Activated CD4-positive, alpha-beta memory T cell treated with anti-CD3 and anti-CD28 coated beads, Interleukin-2, amount 10 ng/mL, durations not matched to agents 7 days and 5 days (primary cell): ENCODE measurements around the gene TMC8. TPM values are rescaled to one million over a fixed set of nuclear protein-coding genes. Genes with fewer than 3 reads are reported as not detected.
"Not testable (repeated sequence)": the region's sequence is repeated elsewhere in the genome, so short reads cannot be mapped to it uniquely, and the experiment has no call there.

Experiments used
- CTCF ChIA-PET: fragments of 350-600 bp; sonication (Branson Sonifier 250); formaldehyde crosslinking; loops from one replicate; lab custom pipeline; 2021; ENCODE audit warnings: antibody characterized with exemption, inconsistent platforms; lab: Charles Lee
- POLR2A ChIA-PET: fragments of 350-600 bp; sonication (Branson Sonifier 250); formaldehyde crosslinking; loops from one replicate; lab custom pipeline; 2021; ENCODE audit warnings: antibody characterized with exemption; lab: Charles Lee
- DNase-seq: peaks from one replicate; pipeline ENCODE4 v3.0.0-alpha.2; 2020
- H3K27ac Mint-ChIP-seq: one replicate; pipeline ENCODE4 v1.8.0; 2021; ENCODE audit warnings: mild to moderate bottlenecking, mixed read lengths
- H3K27me3 Mint-ChIP-seq: one replicate; pipeline ENCODE4 v1.8.0; 2021; ENCODE audit warnings: mixed read lengths
- H3K36me3 Mint-ChIP-seq: one replicate; pipeline ENCODE4 v1.8.0; 2021; ENCODE audit warnings: low read depth, mixed read lengths
- H3K4me1 Mint-ChIP-seq: one replicate; pipeline ENCODE4 v1.8.0; 2021; ENCODE audit warnings: mixed read lengths
- H3K4me3 Mint-ChIP-seq: one replicate; pipeline ENCODE4 v1.8.0; 2021; ENCODE audit warnings: mild to moderate bottlenecking, mixed read lengths
- H3K9me3 Mint-ChIP-seq: one replicate; pipeline ENCODE4 v1.8.0; 2021; ENCODE audit warnings: mixed read lengths
- total RNA-seq, 2 experiments: library from RNA; stranded (reverse); gene quantifications; one replicate each; pipeline ENCODE4 v1.2.3, GENCODE V29; 2021

The TMC8 gene
- total RNA-seq = 100 to 1,000 TPM; 316 to 334 TPM

GRCh38 chr17:78130437-78131101, at the start of gene TMC8:
TSS of gene TMC8 (plus strand) at chr17:78130771. CDS start at chr17:78131589, 818 bp downstream.
- Mint-ChIP-seq H3K4me1 (peaks cover 52% of the 10 kb centered on the region), H3K27me3 (no peaks in the 10 kb centered on the region), H3K4me3 (peak within 1 kb of the TSS; percentile 87), H3K36me3 (peaks cover 65% of the 10 kb centered on the region), H3K27ac (peak within 1 kb of the TSS; percentile 100), H3K9me3 (no peaks in the 10 kb centered on the region)
- ChIA-PET POLR2A (interaction anchor here (0.9 to 16.9 kb wide), 9 partner anchors 8 to 253 kb away, joined by 3 to 332 read pairs (median 8); partner anchors contain the start of genes AFMID, SYNGR2 and TK1), CTCF (interaction anchor here (0.8 to 2.2 kb wide), 6 partner anchors 10 to 46 kb away, joined by 3 to 10 read pairs (median 4); partner anchors contain the start of gene SYNGR2)
- peak; percentile 90 for DNase-seq

GRCh38 chr17:78081551-78081950, 49.0 kb upstream of the TMC8 start:
- CTCF ChIA-PET = interaction anchor here (0.9 kb wide), 1 partner anchor 62 kb away, joined by 3 read pairs; no protein-coding TSS in a partner anchor
- Mint-ChIP-seq H3K4me1 (peaks cover 17% of the 10 kb centered on the region), H3K27ac (no peak overlapping the region)

GRCh38 chr17:78082355-78082872, 48.2 kb upstream of the TMC8 start:
- POLR2A ChIA-PET, H3K27me3 Mint-ChIP-seq, DNase-seq, H3K27ac Mint-ChIP-seq, H3K4me3 Mint-ChIP-seq, H3K9me3 Mint-ChIP-seq: not testable (repeated sequence)
- Mint-ChIP-seq H3K36me3 (peaks cover 20% of the 10 kb centered on the region), H3K4me1 (peaks cover 17% of the 10 kb centered on the region)
- CTCF ChIA-PET = interaction anchor here (0.9 kb wide), 1 partner anchor 63 kb away, joined by 3 read pairs; no protein-coding TSS in a partner anchor

More at GRCh38 chr17:78081551-78081950, 49.0 kb upstream of the TMC8 start:
- no peaks in the 10 kb centered on the region for H3K27me3 Mint-ChIP-seq
- no peak for DNase-seq
- H3K36me3 Mint-ChIP-seq = peaks cover 21% of the 10 kb centered on the region
- POLR2A ChIA-PET = no interaction called here
- H3K4me3 Mint-ChIP-seq = no peak overlapping the region
- H3K9me3 Mint-ChIP-seq = no peaks in the 10 kb centered on the region

- Mint-ChIP-seq H3K27me3 (no peaks in the 10 kb centered on the region), H3K4me3 (no peak overlapping the region), H3K27ac (no peak overlapping the region), H3K9me3 (no peaks in the 10 kb centered on the region), H3K36me3 (peaks cover 15% of the 10 kb centered on the region), H3K4me1 (peaks cover 17% of the 10 kb centered on the region)
- ChIA-PET CTCF (interaction anchor here (2.7 to 3.0 kb wide), 2 partner anchors 51 to 63 kb away, joined by 12 to 35 read pairs; no protein-coding TSS in a partner anchor), POLR2A (no interaction called here)
- DNase-seq = no peak
Observed at GRCh38 chr17:78082988-78083387, 47.6 kb upstream of the TMC8 start.

- CTCF ChIA-PET = interaction anchor here (0.6 to 1.1 kb wide), 2 partner anchors 90 to 243 kb away, joined by 3 read pairs; no protein-coding TSS in a partner anchor
- POLR2A ChIA-PET = no interaction called here
- Mint-ChIP-seq H3K4me1 (peaks cover 17% of the 10 kb centered on the region), H3K4me3 (no peak overlapping the region), H3K36me3 (peaks cover 21% of the 10 kb centered on the region), H3K9me3 (no peaks in the 10 kb centered on the region), H3K27me3 (no peaks in the 10 kb centered on the region), H3K27ac (no peak overlapping the region)
- DNase-seq = no peak
Observed at GRCh38 chr17:78086740-78087139, 43.8 kb upstream of the TMC8 start.

GRCh38 chr17:78088529-78088928, 42.0 kb upstream of the TMC8 start:
- H3K4me3 Mint-ChIP-seq = no peak overlapping the region
- no peaks in the 10 kb centered on the region for H3K27me3 Mint-ChIP-seq
- H3K4me1 Mint-ChIP-seq = peaks cover 1% of the 10 kb centered on the region
- no peak overlapping the region for H3K27ac Mint-ChIP-seq
- ChIA-PET POLR2A (no interaction called here), CTCF (interaction anchor here (0.7 to 1.7 kb wide), 4 partner anchors 46 to 88 kb away, joined by 3 to 4 read pairs (median 3); no protein-coding TSS in a partner anchor)
- peaks cover 34% of the 10 kb centered on the region for H3K36me3 Mint-ChIP-seq
- DNase-seq = no peak
- H3K9me3 Mint-ChIP-seq = no peaks in the 10 kb centered on the region

- no peaks in the 10 kb centered on the region for H3K9me3 Mint-ChIP-seq
- DNase-seq = no peak
- H3K4me3 Mint-ChIP-seq = no peak overlapping the region
- no peak overlapping the region for H3K27ac Mint-ChIP-seq
- H3K36me3 Mint-ChIP-seq = peaks cover 38% of the 10 kb centered on the region
- ChIA-PET POLR2A (no interaction called here), CTCF (interaction anchor here (0.6 to 1.7 kb wide), 3 partner anchors 69 to 112 kb away, joined by 3 to 5 read pairs (median 3); no protein-coding TSS in a partner anchor)
- H3K27me3 Mint-ChIP-seq = no peaks in the 10 kb centered on the region
- peaks cover 1% of the 10 kb centered on the region for H3K4me1 Mint-ChIP-seq
Observed at GRCh38 chr17:78089576-78090281, 40.8 kb upstream of the TMC8 start.

GRCh38 chr17:78092794-78093324, 37.7 kb upstream of the TMC8 start:
- no peak for DNase-seq
- Mint-ChIP-seq H3K36me3 (peaks cover 51% of the 10 kb centered on the region), H3K4me1 (no peaks in the 10 kb centered on the region), H3K4me3 (no peak overlapping the region), H3K27ac (no peak overlapping the region), H3K27me3 (no peaks in the 10 kb centered on the region), H3K9me3 (no peaks in the 10 kb centered on the region)
- POLR2A ChIA-PET = no interaction called here
- CTCF ChIA-PET = interaction anchor here (0.5 to 1.7 kb wide), 4 partner anchors 8 to 89 kb away, joined by 3 to 6 read pairs (median 4); no protein-coding TSS in a partner anchor

- Mint-ChIP-seq H3K9me3 (no peaks in the 10 kb centered on the region), H3K27ac (no peak overlapping the region), H3K4me3 (no peak overlapping the region), H3K4me1 (no peaks in the 10 kb centered on the region), H3K36me3 (peaks cover 69% of the 10 kb centered on the region), H3K27me3 (no peaks in the 10 kb centered on the region)
- no peak for DNase-seq
- ChIA-PET CTCF (interaction anchor here (1.3 kb wide), 1 partner anchor 10 kb away, joined by 5 read pairs; no protein-coding TSS in a partner anchor), POLR2A (interaction anchor here (1.3 kb wide), 1 partner anchor 49 kb away, joined by 3 read pairs; no protein-coding TSS in a partner anchor)
Observed at GRCh38 chr17:78095035-78095434, 35.5 kb upstream of the TMC8 start.

GRCh38 chr17:78096093-78096492, 34.5 kb upstream of the TMC8 start:
- no peaks in the 10 kb centered on the region for H3K9me3 Mint-ChIP-seq
- no peak for DNase-seq
- H3K27me3 Mint-ChIP-seq = no peaks in the 10 kb centered on the region
- H3K4me3 Mint-ChIP-seq = no peak overlapping the region
- peaks cover 73% of the 10 kb centered on the region for H3K36me3 Mint-ChIP-seq
- H3K4me1 Mint-ChIP-seq = no peaks in the 10 kb centered on the region
- CTCF ChIA-PET = interaction anchor here (0.8 to 1.3 kb wide), 2 partner anchors 11 kb away, joined by 4 to 5 read pairs; no protein-coding TSS in a partner anchor
- POLR2A ChIA-PET = no interaction called here
- H3K27ac Mint-ChIP-seq = no peak overlapping the region

GRCh38 chr17:78101112-78101511, 29.5 kb upstream of the TMC8 start:
- Mint-ChIP-seq H3K4me1 (no peaks in the 10 kb centered on the region), H3K36me3 (peaks cover 55% of the 10 kb centered on the region), H3K9me3 (no peaks in the 10 kb centered on the region), H3K4me3 (no peak overlapping the region), H3K27me3 (no peaks in the 10 kb centered on the region), H3K27ac (no peak overlapping the region)
- CTCF ChIA-PET = interaction anchor here (1.4 kb wide), 1 partner anchor 16 kb away, joined by 5 read pairs; no protein-coding TSS in a partner anchor
- POLR2A ChIA-PET = no interaction called here
- DNase-seq = no peak

- Mint-ChIP-seq H3K27ac (no peak overlapping the region), H3K27me3 (no peaks in the 10 kb centered on the region), H3K36me3 (peaks cover 51% of the 10 kb centered on the region), H3K4me3 (no peak overlapping the region), H3K4me1 (no peaks in the 10 kb centered on the region), H3K9me3 (no peaks in the 10 kb centered on the region)
- CTCF ChIA-PET = interaction anchor here (1.4 kb wide), 1 partner anchor 17 kb away, joined by 5 read pairs; no protein-coding TSS in a partner anchor
- no peak for DNase-seq
- POLR2A ChIA-PET = no interaction called here
Observed at GRCh38 chr17:78101542-78101941, 29.0 kb upstream of the TMC8 start.
